OCI-LY3 (cell line): ENCODE data around the gene PIGT.

Experiments used
- EZH2phosphoT487 ChIP-seq: fragments of 200-600 bp; shearing (Covaris generic); IDR thresholded peaks from 2 replicates; pipeline ENCODE4 v1.6.1; 2018; ENCODE audit warnings: antibody characterized with exemption, mixed run types, low read depth
- TF ChIP-seq, protein P1 (sequence below): fragments of 200-600, 300-600 bp; sonication (generic); IDR thresholded peaks from 2 replicates; pipeline ENCODE4 v1.5.1; 2014; ENCODE audit warnings: antibody characterized with exemption, low read length, low read depth

- TF ChIP-seq, protein P1, sequence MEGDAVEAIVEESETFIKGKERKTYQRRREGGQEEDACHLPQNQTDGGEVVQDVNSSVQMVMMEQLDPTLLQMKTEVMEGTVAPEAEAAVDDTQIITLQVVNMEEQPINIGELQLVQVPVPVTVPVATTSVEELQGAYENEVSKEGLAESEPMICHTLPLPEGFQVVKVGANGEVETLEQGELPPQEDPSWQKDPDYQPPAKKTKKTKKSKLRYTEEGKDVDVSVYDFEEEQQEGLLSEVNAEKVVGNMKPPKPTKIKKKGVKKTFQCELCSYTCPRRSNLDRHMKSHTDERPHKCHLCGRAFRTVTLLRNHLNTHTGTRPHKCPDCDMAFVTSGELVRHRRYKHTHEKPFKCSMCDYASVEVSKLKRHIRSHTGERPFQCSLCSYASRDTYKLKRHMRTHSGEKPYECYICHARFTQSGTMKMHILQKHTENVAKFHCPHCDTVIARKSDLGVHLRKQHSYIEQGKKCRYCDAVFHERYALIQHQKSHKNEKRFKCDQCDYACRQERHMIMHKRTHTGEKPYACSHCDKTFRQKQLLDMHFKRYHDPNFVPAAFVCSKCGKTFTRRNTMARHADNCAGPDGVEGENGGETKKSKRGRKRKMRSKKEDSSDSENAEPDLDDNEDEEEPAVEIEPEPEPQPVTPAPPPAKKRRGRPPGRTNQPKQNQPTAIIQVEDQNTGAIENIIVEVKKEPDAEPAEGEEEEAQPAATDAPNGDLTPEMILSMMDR, result no peak
- no peak for TF ChIP-seq EZH2phosphoT487
Observed at GRCh38 chr20:45467861-45468260, 51.9 kb downstream of the PIGT start.
